Measurements from ENCODE around the gene GTPBP8. TPM values are rescaled to one million over a fixed set of nuclear protein-coding genes. Genes with fewer than 3 reads are reported as not detected.
"Not testable (repeated sequence)": the region's sequence is repeated elsewhere in the genome, so short reads cannot be mapped to it uniquely, and the experiment has no call there.

GTPBP8 gene
- total RNA-seq, 1 donor from 2014 or later, result 32.9 TPM

GRCh38 chr3:113039546-113039945 lies 48.8 kb downstream of the GTPBP8 start:
- Mint-ChIP-seq H3K27ac (no peak overlapping the region), H3K9me3 (no peaks in the 10 kb centered on the region), H3K4me1 (peaks cover 2% of the 10 kb centered on the region), H3K4me3 (no peak overlapping the region), H3K27me3 (ENCODE audit: insufficient read depth, low read depth) (peaks cover 3% of the 10 kb centered on the region), H3K36me3 (no peaks in the 10 kb centered on the region)
- Histone ChIP-seq H3K9me3 (ENCODE audit: low read depth) (no peaks in the 10 kb centered on the region), H3K9ac (no peak overlapping the region), H3K27ac (no peak overlapping the region), H3K4me2 (no peak overlapping the region), H2AFZ (replicated peaks) (no peak overlapping the region), H4K20me1 (ENCODE audit: low read depth) (no peaks in the 10 kb centered on the region), H3K4me1 (no peaks in the 10 kb centered on the region), H3F3A (ENCODE audit: low read depth) (no peaks in the 10 kb centered on the region), H3K79me2 (ENCODE audit: low read depth) (no peaks in the 10 kb centered on the region), H3K27me3 (no peaks in the 10 kb centered on the region), H3K36me3 (no peaks in the 10 kb centered on the region), H3K4me3 (no peak overlapping the region)
- no peak for TF ChIP-seq EZH2phosphoT487 (IDR thresholded peaks at IDR 0.05)
- TF ChIP-seq CTCF (IDR thresholded peaks at IDR 0.05), result no peak
- TF ChIP-seq EZH2 (IDR thresholded peaks at IDR 0.05), result no peak
- DNase-seq (ENCODE audit: low spot score), result no peak

GRCh38 chr3:113040231-113040630 lies 49.4 kb downstream of the GTPBP8 start:
- Histone ChIP-seq H3K9ac (no peak overlapping the region), H3K27ac (no peak overlapping the region), H3K4me2 (no peak overlapping the region), H3K27me3 (no peaks in the 10 kb centered on the region), H3K4me3 (no peak overlapping the region), H3K9me3 (ENCODE audit: low read depth) (no peaks in the 10 kb centered on the region), H4K20me1 (ENCODE audit: low read depth) (no peaks in the 10 kb centered on the region), H2AFZ (replicated peaks) (no peak overlapping the region), H3K79me2 (ENCODE audit: low read depth) (no peaks in the 10 kb centered on the region), H3F3A (ENCODE audit: low read depth) (no peaks in the 10 kb centered on the region), H3K4me1 (no peaks in the 10 kb centered on the region), H3K36me3 (no peaks in the 10 kb centered on the region)
- peaks cover 3% of the 10 kb centered on the region for H3K36me3 Mint-ChIP-seq
- no peak overlapping the region for H3K27ac Mint-ChIP-seq
- H3K27me3 Mint-ChIP-seq (ENCODE audit: insufficient read depth, low read depth), result peaks cover 3% of the 10 kb centered on the region
- TF ChIP-seq EZH2 (IDR thresholded peaks at IDR 0.05) (no peak), EZH2phosphoT487 (IDR thresholded peaks at IDR 0.05) (no peak)
- no peak overlapping the region for H3K4me3 Mint-ChIP-seq
- H3K4me1 Mint-ChIP-seq, result peaks cover 2% of the 10 kb centered on the region
- DNase-seq (ENCODE audit: low spot score), result no peak
- H3K9me3 Mint-ChIP-seq, result peaks cover 4% of the 10 kb centered on the region

- Mint-ChIP-seq H3K27ac (no peak overlapping the region), H3K27me3 (ENCODE audit: insufficient read depth, low read depth) (peaks cover 4% of the 10 kb centered on the region), H3K36me3 (peaks cover 9% of the 10 kb centered on the region), H3K9me3 (peaks cover 15% of the 10 kb centered on the region), H3K4me1 (peaks cover 4% of the 10 kb centered on the region), H3K4me3 (no peak overlapping the region)
- no peak overlapping the region for H3K4me2 ChIP-seq
- no peak overlapping the region for H3K9ac ChIP-seq
- no peak for TF ChIP-seq EZH2 (IDR thresholded peaks at IDR 0.05)
- TF ChIP-seq EZH2phosphoT487 (IDR thresholded peaks at IDR 0.05), result no peak
- no peak for TF ChIP-seq CTCF (IDR thresholded peaks at IDR 0.05)
- no peak for DNase-seq (ENCODE audit: low spot score)
- H3K27me3 ChIP-seq, result no peaks in the 10 kb centered on the region
- H3K79me2 ChIP-seq (ENCODE audit: low read depth), result no peaks in the 10 kb centered on the region
- H3K4me3 ChIP-seq, result no peak overlapping the region
- no peak overlapping the region for H3K27ac ChIP-seq
- no peaks in the 10 kb centered on the region for H3K4me1 ChIP-seq
- no peaks in the 10 kb centered on the region for H3K36me3 ChIP-seq
- no peaks in the 10 kb centered on the region for H3K9me3 ChIP-seq (ENCODE audit: low read depth)
- H4K20me1 ChIP-seq (ENCODE audit: low read depth), result no peaks in the 10 kb centered on the region
- no peaks in the 10 kb centered on the region for H3F3A ChIP-seq (ENCODE audit: low read depth)
- no peak overlapping the region for H2AFZ ChIP-seq (replicated peaks)
Measured at GRCh38 chr3:113043686-113044085, 52.9 kb downstream of the GTPBP8 start.

- H3K36me3 ChIP-seq; H3F3A ChIP-seq (ENCODE audit: low read depth); DNase-seq (ENCODE audit: low spot score); H3K4me1 Mint-ChIP-seq; H4K20me1 ChIP-seq (ENCODE audit: low read depth); H3K4me2 ChIP-seq; H3K9me3 ChIP-seq (ENCODE audit: low read depth); H3K4me3 Mint-ChIP-seq; H2AFZ ChIP-seq (replicated peaks); H3K4me3 ChIP-seq; H3K4me1 ChIP-seq; H3K27ac ChIP-seq; H3K79me2 ChIP-seq (ENCODE audit: low read depth); H3K27me3 Mint-ChIP-seq (ENCODE audit: insufficient read depth, low read depth); H3K27me3 ChIP-seq; H3K36me3 Mint-ChIP-seq; H3K27ac Mint-ChIP-seq; H3K9ac ChIP-seq: not testable (repeated sequence)
- H3K9me3 Mint-ChIP-seq, result peaks cover 15% of the 10 kb centered on the region
Measured at GRCh38 chr3:113046186-113046965, 55.6 kb downstream of the GTPBP8 start.
